B cell (primary cell): Measurements from ENCODE around the gene CFAP221.

Experiments
- EZH2 ChIP-seq: IDR thresholded peaks from 2 replicates; pipeline ENCODE4 v1.6.1; 2012; ENCODE audit warnings: borderline replicate concordance, low read depth, mild to moderate bottlenecking, moderate library complexity, low read length; ENCODE audit not compliant: insufficient read depth, poor library complexity, severe bottlenecking
- TF ChIP-seq, protein P1 (sequence below): fragments of 200-600 bp; IDR thresholded peaks from one replicate; pipeline ENCODE4 v1.8.0; 2022; ENCODE audit warnings: antibody characterized with exemption, mild to moderate bottlenecking

DNA sequence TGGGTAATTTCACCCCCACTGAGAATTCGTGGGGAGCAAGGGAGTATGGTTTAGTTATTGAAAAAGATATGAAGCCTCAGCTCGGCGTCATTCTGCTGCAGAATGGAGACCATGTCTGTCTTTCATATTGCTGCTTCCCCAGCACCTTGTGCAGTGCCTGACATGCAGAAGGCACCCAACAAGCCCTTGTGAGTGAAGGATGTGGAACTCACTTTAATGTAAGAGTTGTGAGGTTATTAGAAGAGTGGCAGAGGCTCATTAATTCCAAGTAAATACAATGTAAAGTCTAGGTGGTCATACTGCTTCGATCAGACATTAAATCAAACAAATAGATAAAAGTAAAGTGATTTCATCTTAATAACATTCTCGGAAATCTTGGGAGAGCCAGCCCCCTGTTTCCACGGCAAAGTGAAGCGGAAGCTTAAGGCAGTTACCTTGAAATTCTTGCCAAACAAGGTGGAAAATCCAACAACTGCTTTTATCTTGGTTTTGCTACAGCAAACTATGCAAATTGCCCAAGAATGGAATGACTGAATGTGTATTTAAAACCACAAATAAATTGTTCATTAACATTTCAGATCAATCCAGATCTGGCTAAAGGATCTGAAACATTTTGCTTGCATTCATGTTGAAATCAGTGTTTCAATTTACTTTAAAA is 9.6 kb downstream of the CFAP221 start:
- TF ChIP-seq, protein P1, sequence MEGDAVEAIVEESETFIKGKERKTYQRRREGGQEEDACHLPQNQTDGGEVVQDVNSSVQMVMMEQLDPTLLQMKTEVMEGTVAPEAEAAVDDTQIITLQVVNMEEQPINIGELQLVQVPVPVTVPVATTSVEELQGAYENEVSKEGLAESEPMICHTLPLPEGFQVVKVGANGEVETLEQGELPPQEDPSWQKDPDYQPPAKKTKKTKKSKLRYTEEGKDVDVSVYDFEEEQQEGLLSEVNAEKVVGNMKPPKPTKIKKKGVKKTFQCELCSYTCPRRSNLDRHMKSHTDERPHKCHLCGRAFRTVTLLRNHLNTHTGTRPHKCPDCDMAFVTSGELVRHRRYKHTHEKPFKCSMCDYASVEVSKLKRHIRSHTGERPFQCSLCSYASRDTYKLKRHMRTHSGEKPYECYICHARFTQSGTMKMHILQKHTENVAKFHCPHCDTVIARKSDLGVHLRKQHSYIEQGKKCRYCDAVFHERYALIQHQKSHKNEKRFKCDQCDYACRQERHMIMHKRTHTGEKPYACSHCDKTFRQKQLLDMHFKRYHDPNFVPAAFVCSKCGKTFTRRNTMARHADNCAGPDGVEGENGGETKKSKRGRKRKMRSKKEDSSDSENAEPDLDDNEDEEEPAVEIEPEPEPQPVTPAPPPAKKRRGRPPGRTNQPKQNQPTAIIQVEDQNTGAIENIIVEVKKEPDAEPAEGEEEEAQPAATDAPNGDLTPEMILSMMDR = no peak
- TF ChIP-seq EZH2 = no peak
